PC-9 (cell line): ENCODE data around the gene HDAC2.

Experiments used
- CTCF ChIP-seq: fragments of 200-600 bp; sonication (generic); conservative IDR thresholded peaks from 2 replicates; pipeline ENCODE4 v1.6.1; 2017; ENCODE audit warnings: mixed run types, antibody characterized with exemption, mild to moderate bottlenecking, moderate library complexity
- EZH2 ChIP-seq: fragments of 200-600 bp; sonication (generic); IDR thresholded peaks from 2 replicates; pipeline ENCODE4 v1.8.0; 2017; ENCODE audit warnings: antibody characterized with exemption, low read depth

- TF ChIP-seq CTCF, result no peak
- TF ChIP-seq EZH2, result no peak
Observed at GRCh38 chr6:114010540-114010939, 39.6 kb upstream of the HDAC2 start.
